Measurements from ENCODE around the gene ADK.

- no peak for TF ChIP-seq ZNF232 (CRISPR knock-in tag; IDR thresholded peaks at IDR 0.05; ENCODE audit: borderline replicate concordance)
- TF ChIP-seq, protein P1, sequence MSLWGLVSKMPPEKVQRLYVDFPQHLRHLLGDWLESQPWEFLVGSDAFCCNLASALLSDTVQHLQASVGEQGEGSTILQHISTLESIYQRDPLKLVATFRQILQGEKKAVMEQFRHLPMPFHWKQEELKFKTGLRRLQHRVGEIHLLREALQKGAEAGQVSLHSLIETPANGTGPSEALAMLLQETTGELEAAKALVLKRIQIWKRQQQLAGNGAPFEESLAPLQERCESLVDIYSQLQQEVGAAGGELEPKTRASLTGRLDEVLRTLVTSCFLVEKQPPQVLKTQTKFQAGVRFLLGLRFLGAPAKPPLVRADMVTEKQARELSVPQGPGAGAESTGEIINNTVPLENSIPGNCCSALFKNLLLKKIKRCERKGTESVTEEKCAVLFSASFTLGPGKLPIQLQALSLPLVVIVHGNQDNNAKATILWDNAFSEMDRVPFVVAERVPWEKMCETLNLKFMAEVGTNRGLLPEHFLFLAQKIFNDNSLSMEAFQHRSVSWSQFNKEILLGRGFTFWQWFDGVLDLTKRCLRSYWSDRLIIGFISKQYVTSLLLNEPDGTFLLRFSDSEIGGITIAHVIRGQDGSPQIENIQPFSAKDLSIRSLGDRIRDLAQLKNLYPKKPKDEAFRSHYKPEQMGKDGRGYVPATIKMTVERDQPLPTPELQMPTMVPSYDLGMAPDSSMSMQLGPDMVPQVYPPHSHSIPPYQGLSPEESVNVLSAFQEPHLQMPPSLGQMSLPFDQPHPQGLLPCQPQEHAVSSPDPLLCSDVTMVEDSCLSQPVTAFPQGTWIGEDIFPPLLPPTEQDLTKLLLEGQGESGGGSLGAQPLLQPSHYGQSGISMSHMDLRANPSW (CRISPR knock-in tag; IDR thresholded peaks at IDR 0.05; ENCODE audit: borderline replicate concordance): no peak
These were observed 532.8 kb downstream of the ADK start for GRCh38 chr10:74683621-74684364.
